NOMO-1 treated with dmso at 0.1 percent for 144 hours (cell line): ENCODE measurements around the gene TMEM213.

Experiments used
- DNase-seq: peaks from one replicate; lab custom pipeline; 2025; ENCODE audit not compliant: unreplicated experiment; lab: John Stamatoyannopoulos, UW

Gene TMEM213

GRCh38 chr7:138872576-138872975 lies 74.8 kb downstream of the TMEM213 start:
- DNase-seq = no peak

DNA sequence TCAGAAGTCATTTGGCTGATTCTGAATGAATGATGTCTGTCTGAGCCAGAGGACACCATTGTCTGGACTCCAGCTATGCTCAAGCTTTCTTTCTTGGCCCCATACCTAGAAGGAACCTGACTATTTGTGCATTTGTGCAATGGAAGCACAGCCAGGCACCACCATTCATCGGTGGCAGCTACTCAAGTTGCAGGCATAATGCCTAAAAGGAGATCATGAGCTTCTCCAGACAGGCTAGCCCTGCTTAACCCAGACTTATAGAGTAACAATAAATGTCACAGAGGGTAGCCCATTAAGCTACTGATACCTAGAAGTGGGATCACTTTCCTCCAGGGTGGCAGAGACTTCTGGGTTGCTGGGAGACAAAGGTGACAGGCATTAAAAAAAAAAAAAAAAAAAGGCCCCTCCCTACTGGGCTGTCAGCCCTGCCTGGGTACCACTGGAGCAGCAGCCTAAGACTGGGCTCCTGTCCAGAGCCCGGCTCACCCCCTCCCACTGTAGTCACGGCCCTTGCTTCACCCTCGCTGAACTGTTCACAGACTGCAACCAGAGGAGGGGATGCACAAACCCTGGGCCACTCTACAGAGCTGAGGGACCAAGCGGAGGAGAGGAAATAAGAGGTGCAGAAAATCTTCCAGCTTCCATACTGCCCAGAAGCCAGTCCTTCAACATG lies 75.6 kb downstream of the TMEM213 start:
- no peak for DNase-seq

- DNase-seq = no peak
Measured at GRCh38 chr7:138875794-138876193, 78.0 kb downstream of the TMEM213 start.

DNA sequence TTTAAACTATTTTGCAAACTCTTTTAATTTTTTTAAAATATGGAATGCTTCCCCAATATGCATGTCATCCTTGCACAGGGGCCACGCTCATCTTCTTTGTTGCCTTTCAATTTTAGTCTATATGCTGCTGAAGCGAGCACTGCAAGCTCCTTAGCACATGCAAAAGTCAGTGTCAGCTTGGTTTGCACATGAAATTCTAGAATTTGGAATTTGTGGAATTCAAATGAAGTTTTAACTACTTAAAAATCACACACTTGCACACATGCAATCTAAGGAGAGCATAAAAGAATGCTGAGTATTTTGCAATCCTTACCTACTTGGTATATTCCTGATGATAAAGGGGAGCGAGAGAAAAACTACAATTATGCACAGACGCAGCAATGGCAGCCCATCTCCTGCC lies 78.5 kb downstream of the TMEM213 start:
- DNase-seq = no peak

GRCh38 chr7:138878051-138878450 lies 80.3 kb downstream of the TMEM213 start:
- no peak for DNase-seq

DNA sequence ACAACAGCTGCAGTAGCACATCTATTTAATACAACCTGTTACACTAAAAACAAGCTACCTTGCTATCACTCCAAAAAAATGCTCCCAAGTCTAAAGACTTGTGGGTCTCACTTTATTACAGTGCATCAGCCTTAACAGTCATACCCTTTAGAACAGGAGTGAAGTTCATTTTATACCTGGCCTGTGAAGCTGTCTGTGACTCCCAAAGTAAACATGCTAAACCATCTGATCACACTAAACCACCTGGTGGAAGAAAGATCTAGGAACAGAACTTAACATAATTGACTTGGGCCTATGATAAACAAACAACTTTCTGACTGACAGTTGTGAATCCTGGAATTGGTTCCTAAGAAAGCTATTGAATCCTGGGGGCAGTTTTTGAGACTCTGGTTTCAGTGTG lies 81.1 kb downstream of the TMEM213 start:
- DNase-seq = no peak

DNA sequence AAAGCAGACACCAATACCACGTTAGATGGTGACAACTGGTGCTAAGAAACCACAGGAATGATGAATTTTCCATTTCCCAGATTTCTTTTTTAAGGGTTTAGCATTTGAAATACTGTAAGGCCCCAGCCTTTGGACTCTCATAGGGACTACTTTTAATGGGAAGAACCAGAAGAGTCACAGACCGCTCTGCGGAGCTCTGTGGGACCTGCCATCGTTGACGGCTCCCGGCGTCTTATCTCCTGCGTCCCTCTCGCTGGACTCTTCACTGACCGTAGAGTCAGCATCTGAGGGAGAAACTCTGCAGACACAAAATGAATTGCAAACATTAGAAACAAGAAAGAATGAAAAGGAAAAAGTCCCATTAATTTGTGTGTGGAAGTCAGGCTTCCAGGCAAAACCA lies 81.6 kb downstream of the TMEM213 start:
- no peak for DNase-seq

- no peak for DNase-seq
Measured at GRCh38 chr7:138880881-138881578, 83.2 kb downstream of the TMEM213 start.

GRCh38 chr7:138881579-138882188 lies 83.9 kb downstream of the TMEM213 start:
- no peak for DNase-seq

DNA sequence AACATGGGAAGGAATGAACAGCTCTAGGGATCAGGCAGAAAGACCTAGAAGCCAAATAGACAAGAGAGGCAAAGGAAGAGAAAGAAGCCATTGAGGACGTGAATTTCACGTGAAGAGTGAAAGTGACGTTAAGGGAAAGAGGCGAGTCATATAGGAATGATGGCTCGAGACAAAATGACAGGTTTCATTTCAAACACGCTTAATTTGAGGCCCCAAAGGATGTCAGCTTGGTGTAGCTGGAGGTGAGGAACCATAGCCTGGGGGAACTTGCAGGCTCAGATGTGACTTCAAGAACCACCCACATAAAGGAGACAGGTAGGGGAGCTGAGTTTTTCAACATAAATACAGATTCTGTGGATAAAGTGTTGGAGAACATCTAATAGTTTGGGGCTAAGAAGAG lies 84.5 kb downstream of the TMEM213 start:
- no peak for DNase-seq

- DNase-seq = no peak
Measured at GRCh38 chr7:138885383-138886147, 87.8 kb downstream of the TMEM213 start.

- DNase-seq = peak; percentile 12
Measured at GRCh38 chr7:138886501-138886917, 88.7 kb downstream of the TMEM213 start.

- DNase-seq = no peak
Measured at GRCh38 chr7:138887085-138887710, 89.4 kb downstream of the TMEM213 start.
